G401 (cell line): ENCODE measurements around the gene PKN3. TPM values are rescaled to one million over a fixed set of nuclear protein-coding genes. Genes with fewer than 3 reads are reported as not detected.

ENCODE experiments used
- total RNA-seq: library from RNA; depleted of rRNA; stranded (reverse); fragments of >200 nt; shearing (Covaris generic); gene quantifications from 2 replicates; pipeline ENCODE4 v1.2.3, GENCODE V29; 2014; rRNA removed

PKN3 gene
- total RNA-seq, 1 experiment from 2014 or later = 36.7 TPM

Other genes with a start within 250 kb of the PKN3 start
- gene ODF2, start 246.5 kb upstream of the PKN3 start, total RNA-seq = 52.9 and 60.7 TPM in 2 replicates
- gene GLE1, start 197.8 kb upstream of the PKN3 start, total RNA-seq = 37.0 and 38.3 TPM in 2 replicates
- 99.1 and 103 TPM in 2 replicates for gene SPTAN1, start 149.9 kb upstream of the PKN3 start, total RNA-seq
- gene DYNC2I2, start 45.7 kb upstream of the PKN3 start, total RNA-seq = 164 and 173 TPM in 2 replicates
- gene SET, start 13.3 kb upstream of the PKN3 start, total RNA-seq = 794 and 1,249 TPM in 2 replicates
- gene ZDHHC12, start 21.6 kb downstream of the PKN3 start, total RNA-seq = 36.4 and 40.2 TPM in 2 replicates
- gene ZER1, start 69.4 kb downstream of the PKN3 start, total RNA-seq = 15.1 and 23.0 TPM in 2 replicates
- 2.5 and 4.8 TPM in 2 replicates for gene TBC1D13, start 84.8 kb downstream of the PKN3 start, total RNA-seq
- gene ENDOG, start 116.0 kb downstream of the PKN3 start, total RNA-seq = 31.6 and 67.6 TPM in 2 replicates
- gene SPOUT1, start 127.3 kb downstream of the PKN3 start, total RNA-seq = 31.3 and 40.1 TPM in 2 replicates
- gene KYAT1, start 179.4 kb downstream of the PKN3 start, total RNA-seq = 10.5 and 14.8 TPM in 2 replicates
- gene LRRC8A, start 179.6 kb downstream of the PKN3 start, total RNA-seq = 19.6 and 38.7 TPM in 2 replicates
- gene PHYHD1, start 218.5 kb downstream of the PKN3 start, total RNA-seq = 13.8 and 17.6 TPM in 2 replicates
- 33.7 and 38.6 TPM in 2 replicates for gene DOLK, start 245.1 kb downstream of the PKN3 start, total RNA-seq
- 33.2 and 68.6 TPM in 2 replicates for gene NUP188, start 245.2 kb downstream of the PKN3 start, total RNA-seq